GM21367 (cell line): ENCODE measurements around the gene PDPK1.

Experiments
- ATAC-seq: cut with Tn5 transposase; IDR thresholded peaks from one replicate; pipeline ENCODE4 v1.9.1; 2021; ENCODE audit not compliant: unreplicated experiment

PDPK1 gene

GRCh38 chr16:2537451-2538379 lies at the start of gene PDPK1:
PDPK1 (plus strand) TSS chr16:2538021; CDS start chr16:2538113, 92 bp downstream.
- peak; percentile 81 for ATAC-seq

- ATAC-seq: no peak
Measured at GRCh38 chr16:2489581-2489980, 48.2 kb upstream of the PDPK1 start.

- ATAC-seq: no peak
Measured at GRCh38 chr16:2490190-2491105, 47.4 kb upstream of the PDPK1 start.

GRCh38 chr16:2492292-2492691 lies 45.5 kb upstream of the PDPK1 start:
- ATAC-seq: no peak

GRCh38 chr16:2493605-2494004 lies 44.2 kb upstream of the PDPK1 start:
- ATAC-seq: no peak

- no peak for ATAC-seq
Measured at GRCh38 chr16:2494616-2495015, 43.2 kb upstream of the PDPK1 start.

GRCh38 chr16:2495041-2495440 lies 42.8 kb upstream of the PDPK1 start:
- ATAC-seq: no peak

GRCh38 chr16:2496223-2497115 lies 41.4 kb upstream of the PDPK1 start:
- ATAC-seq: no peak

- no peak for ATAC-seq
Measured at GRCh38 chr16:2497116-2497630, 40.6 kb upstream of the PDPK1 start.

GRCh38 chr16:2497695-2498484 lies 39.9 kb upstream of the PDPK1 start:
- no peak for ATAC-seq

- no peak for ATAC-seq
Measured at GRCh38 chr16:2498531-2499253, 39.1 kb upstream of the PDPK1 start.

- ATAC-seq: no peak
Measured at GRCh38 chr16:2499454-2499853, 38.4 kb upstream of the PDPK1 start.

- ATAC-seq: no peak
Measured at GRCh38 chr16:2499890-2500429, 37.9 kb upstream of the PDPK1 start.

- no peak for ATAC-seq
Measured at GRCh38 chr16:2500430-2500917, 37.3 kb upstream of the PDPK1 start.

GRCh38 chr16:2500918-2501750 lies 36.7 kb upstream of the PDPK1 start:
- no peak for ATAC-seq

GRCh38 chr16:2501946-2502895 lies 35.6 kb upstream of the PDPK1 start:
- ATAC-seq: no peak

GRCh38 chr16:2505695-2506094 lies 32.1 kb upstream of the PDPK1 start:
- ATAC-seq: no peak
